Common myeloid progenitor, CD34-positive (primary cell): ENCODE results near the gene CRADD.

Source experiments
- CTCF ChIA-PET: fragments of 350-600 bp; sonication (Branson Sonifier 250); formaldehyde crosslinking; loops from one replicate; lab custom pipeline; 2021; ENCODE audit warnings: antibody characterized with exemption; lab: Charles Lee
- POLR2A ChIA-PET: fragments of 350-600 bp; sonication (Branson Sonifier 250); formaldehyde crosslinking; loops from one replicate; lab custom pipeline; 2021; ENCODE audit warnings: antibody characterized with exemption; lab: Charles Lee
- DNase-seq, 3 donors: peaks; one replicate each; pipeline versions ENCODE4 v3.0.0 to v3.0.0-alpha.2; 2013
- H3K27ac ChIP-seq, 2 experiments: 1 replicate in 1 of 2; 2 replicates in 1 of 2; pipeline ENCODE4 v1.7.0; 2013; ENCODE audit warnings: inconsistent platforms in 2 of 2, low read length in 2 of 2, mild to moderate bottlenecking in 2 of 2, low read depth in 1 of 2, moderate library complexity in 1 of 2; ENCODE audit not compliant: severe bottlenecking in 2 of 2, insufficient read depth in 1 of 2, poor library complexity in 1 of 2
- H3K27me3 ChIP-seq, 5 experiments: replicated peaks in 2 of 5; 1 replicate in 3 of 5; 2 replicates in 2 of 5; pipeline versions ENCODE4 v1.6.1 to v1.7.0; 2013; ENCODE audit warnings: low read length in 4 of 5, mild to moderate bottlenecking in 2 of 5, moderate library complexity in 2 of 5, inconsistent platforms in 1 of 5; ENCODE audit not compliant: insufficient read depth in 5 of 5, control insufficient read depth in 4 of 5
- H3K36me3 ChIP-seq, 4 experiments: 1 replicate in 2 of 4; 2 replicates in 2 of 4; pipeline versions ENCODE4 v1.6.1 to v1.7.0; 2013; ENCODE audit warnings: low read length in 3 of 4, control low read depth in 1 of 4, mild to moderate bottlenecking in 1 of 4; ENCODE audit not compliant: control insufficient read depth in 4 of 4, insufficient read depth in 4 of 4
- H3K4me1 ChIP-seq, 4 experiments: 1 replicate in 3 of 4; 2 replicates in 1 of 4; pipeline versions ENCODE4 v1.6.1 to v1.7.1; 2013; ENCODE audit warnings: low read length in 3 of 4, mild to moderate bottlenecking in 3 of 4, control low read depth in 1 of 4, inconsistent platforms in 1 of 4, moderate library complexity in 1 of 4; ENCODE audit not compliant: control insufficient read depth in 4 of 4, insufficient read depth in 4 of 4; ENCODE audit errors: control extremely low read depth in 1 of 4
- H3K4me3 ChIP-seq, 7 experiments: 1 replicate in 4 of 7; 2 replicates in 3 of 7; pipeline versions ENCODE4 v1.5.1 to v1.7.0; 2013; ENCODE audit warnings: mild to moderate bottlenecking in 7 of 7, low read length in 6 of 7, moderate library complexity in 6 of 7, inconsistent platforms in 2 of 7, low read depth in 2 of 7, control low read depth in 1 of 7; ENCODE audit not compliant: insufficient read depth in 4 of 7, control insufficient read depth in 1 of 7; ENCODE audit errors: extremely low read depth in 1 of 7
- H3K9me3 ChIP-seq, 5 experiments: 1 replicate in 4 of 5; 2 replicates in 1 of 5; pipeline versions ENCODE4 v1.6.1 to v1.7.1; 2013; ENCODE audit warnings: low read length in 4 of 5, mild to moderate bottlenecking in 2 of 5, inconsistent platforms in 1 of 5, low read depth in 1 of 5, moderate library complexity in 1 of 5; ENCODE audit not compliant: control insufficient read depth in 4 of 5, insufficient read depth in 2 of 5; ENCODE audit errors: control extremely low read depth in 1 of 5
- WGBS: methylation state at CpG from one replicate; pipeline ENCODE4 v1.1.5; 2013; ENCODE audit not compliant: insufficient coverage; 5-methylcytosine and 5-hydroxymethylcytosine counted together

Gene CRADD

DNA sequence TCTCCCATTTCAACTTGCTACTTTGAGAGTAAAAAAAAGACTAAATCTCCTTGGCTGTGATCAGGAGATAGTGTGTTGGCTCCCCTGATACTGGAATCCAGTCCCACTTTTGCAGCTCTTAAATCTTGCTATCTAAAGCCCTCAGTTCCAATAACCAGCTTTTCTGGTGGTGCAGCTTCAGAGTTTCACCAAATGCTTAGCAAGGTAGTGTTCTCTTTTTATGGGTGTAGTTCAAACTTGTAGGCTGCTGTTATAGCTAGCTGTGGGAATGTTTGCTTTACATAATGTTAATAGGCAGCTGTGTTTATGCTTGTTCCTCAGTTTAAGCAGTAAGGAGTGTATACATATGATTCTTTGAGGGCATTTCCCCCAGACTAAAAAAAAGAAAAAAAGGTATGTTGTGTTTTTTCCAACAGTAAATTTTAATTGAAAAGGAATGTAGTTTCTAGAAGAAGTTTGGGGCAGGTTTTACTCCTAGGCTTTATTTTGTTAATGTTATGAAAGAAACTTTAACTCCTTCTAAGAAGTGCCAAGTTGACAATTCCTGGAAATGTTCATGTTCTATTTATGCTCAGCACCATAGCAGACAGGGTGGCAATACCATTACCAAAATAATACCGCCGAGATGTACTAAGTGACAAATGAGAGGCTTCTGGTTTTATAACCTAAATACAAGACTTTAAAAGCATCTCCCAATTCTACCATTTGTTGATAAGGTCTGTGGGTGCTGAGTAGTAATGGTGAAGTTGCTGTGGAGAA lies 12.1 kb downstream of the CRADD start:
- WGBS, result no CpG with 5 or more reads among the region's 2 CpGs
- CTCF ChIA-PET, result no interaction called here

DNA sequence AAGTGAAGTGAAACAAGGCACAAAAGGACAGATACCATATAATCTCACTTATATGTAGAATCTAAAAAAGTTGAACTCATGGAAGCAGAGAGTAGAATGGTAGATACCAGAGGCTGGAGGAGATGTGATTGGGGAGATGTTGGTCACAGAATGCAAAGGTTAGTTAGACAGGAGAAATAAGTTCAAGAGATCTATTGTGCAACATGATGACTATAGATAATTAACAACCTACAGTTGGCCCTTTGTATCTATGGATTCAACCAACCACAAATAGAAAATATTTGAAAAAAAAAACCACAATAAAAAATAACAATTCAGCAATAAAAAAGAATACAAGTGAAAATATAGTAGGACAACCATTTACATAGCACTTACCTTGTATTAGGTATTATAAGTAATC lies 19.3 kb downstream of the CRADD start:
- Histone ChIP-seq H3K9me3 (peaks cover 0 to 12% (median under 1%) of the 10 kb centered on the region in 5 experiments), H3K4me3 (no peak overlapping the region), H3K36me3 (no peaks in the 10 kb centered on the region), H3K4me1 (no peaks in the 10 kb centered on the region), H3K27ac (no peak overlapping the region), H3K27me3 (no peaks in the 10 kb centered on the region)
- CTCF ChIA-PET, result no interaction called here
- POLR2A ChIA-PET, result no interaction called here
- no peak for DNase-seq

More for the DNA sequence above, 12.1 kb downstream of the CRADD start:
- H3K4me1 ChIP-seq, result peaks cover 0 to 11% (median 4%) of the 10 kb centered on the region in 4 experiments
- no peaks in the 10 kb centered on the region for H3K36me3 ChIP-seq
- H3K27ac ChIP-seq, result no peak overlapping the region
- no peak for DNase-seq
- H3K9me3 ChIP-seq, result peaks cover 0 to 11% (median 2%) of the 10 kb centered on the region in 5 experiments
- no peak overlapping the region for H3K4me3 ChIP-seq
- no peaks in the 10 kb centered on the region for H3K27me3 ChIP-seq
- POLR2A ChIA-PET, result no interaction called here

DNA sequence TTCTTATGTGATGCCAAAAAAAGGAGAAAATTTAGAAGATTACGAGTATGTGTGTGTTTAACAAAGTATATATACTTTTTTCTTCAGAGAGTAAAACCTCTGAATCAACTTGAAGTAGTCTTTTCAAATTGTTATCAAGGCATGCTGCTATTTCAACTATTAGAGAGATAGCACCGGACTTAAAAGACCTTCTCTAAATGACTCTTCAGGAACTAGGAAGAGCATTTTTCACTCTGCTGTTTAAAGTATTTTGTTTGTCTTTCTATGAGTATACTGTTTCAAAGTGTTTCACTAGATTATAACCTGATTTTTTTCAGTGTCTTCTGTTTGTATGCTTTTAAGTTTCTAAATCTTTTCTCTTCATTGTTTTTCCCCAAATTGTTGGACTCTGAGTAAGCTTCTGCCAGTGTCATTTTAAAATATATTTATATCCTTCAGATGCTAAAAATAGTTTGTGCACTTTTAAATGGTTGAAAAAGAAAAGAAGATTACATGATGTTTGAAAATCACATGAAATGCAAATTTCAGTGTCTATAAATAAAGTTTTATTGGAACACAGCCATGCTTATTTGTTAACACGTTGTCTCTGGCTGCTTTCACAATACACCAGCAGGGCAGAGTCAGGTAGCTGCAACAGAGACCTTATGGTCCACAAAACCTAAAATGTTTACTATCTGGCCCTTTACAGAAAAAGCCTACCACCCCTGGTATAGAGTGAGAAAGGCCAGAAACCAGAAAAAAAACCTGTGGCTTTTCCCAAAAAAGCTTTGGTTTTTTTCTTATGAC lies 21.3 kb downstream of the CRADD start:
- no peak for DNase-seq
- H3K4me3 ChIP-seq, result no peak overlapping the region
- ChIA-PET POLR2A (no interaction called here), CTCF (interaction anchor here (1.2 to 2.0 kb wide), 2 partner anchors 13 to 15 kb away, joined by 3 to 4 read pairs; no protein-coding TSS in a partner anchor)
- no peak overlapping the region for H3K27ac ChIP-seq
- H3K9me3 ChIP-seq, result peaks cover 0 to 8% (median 0%) of the 10 kb centered on the region in 5 experiments
- no CpG with 5 or more reads among the region's 3 CpGs for WGBS
- no peaks in the 10 kb centered on the region for H3K36me3 ChIP-seq
- H3K4me1 ChIP-seq, result no peaks in the 10 kb centered on the region
- no peaks in the 10 kb centered on the region for H3K27me3 ChIP-seq

DNA sequence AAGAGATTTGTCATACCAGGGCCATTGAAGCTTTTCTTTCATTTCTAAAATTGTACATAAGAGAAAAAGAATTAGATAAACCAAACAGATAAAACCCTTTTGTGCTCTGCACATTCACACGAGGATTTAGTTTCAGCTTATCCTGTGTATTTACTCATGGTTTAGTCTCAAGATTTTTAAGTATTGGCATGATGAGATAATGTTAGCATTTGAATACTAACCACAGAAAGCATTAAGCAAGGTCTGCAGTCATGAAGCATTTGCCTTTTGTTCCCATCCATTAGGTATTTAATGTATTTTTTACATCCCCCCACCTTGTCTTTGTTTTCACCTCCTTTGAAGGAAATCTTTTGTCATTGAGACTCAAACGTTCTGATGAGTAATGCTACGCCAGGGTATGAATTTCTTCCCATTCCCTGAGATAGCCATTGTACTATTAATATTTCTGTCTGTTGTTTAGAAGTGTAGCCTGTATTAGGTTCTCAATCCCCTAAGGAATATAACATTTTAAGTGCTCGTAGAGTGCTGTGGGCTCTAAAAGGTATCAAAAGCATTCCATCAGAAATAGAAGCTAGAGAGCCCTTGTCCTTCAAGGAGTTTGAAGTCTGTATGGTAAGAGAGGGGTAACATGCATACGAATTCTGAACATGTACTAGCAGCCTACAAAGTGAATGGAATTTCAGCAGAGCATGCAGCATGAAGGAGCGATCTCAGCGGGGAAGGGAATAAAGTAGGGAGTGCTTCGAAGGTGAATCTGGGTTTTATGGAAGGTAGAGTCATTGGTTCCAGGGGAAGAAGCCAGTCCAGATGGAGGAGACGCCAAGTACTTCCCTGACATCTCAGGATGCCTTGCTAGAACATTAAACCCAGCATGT lies 22.3 kb downstream of the CRADD start:
- H3K36me3 ChIP-seq, result no peaks in the 10 kb centered on the region
- ChIA-PET POLR2A (interaction anchor here (0.7 kb wide), 1 partner anchor 770 kb away, joined by 3 read pairs; the partner anchor contains the start of gene EEA1), CTCF (interaction anchor here (1.2 to 2.0 kb wide), 2 partner anchors 14 to 16 kb away, joined by 3 to 4 read pairs; no protein-coding TSS in a partner anchor)
- DNase-seq, result no peak
- H3K4me1 ChIP-seq, result no peaks in the 10 kb centered on the region
- H3K4me3 ChIP-seq, result no peak overlapping the region
- H3K27ac ChIP-seq, result no peak overlapping the region
- 97% methylated on average over 6 of the region's 9 CpGs for WGBS
- H3K27me3 ChIP-seq, result no peaks in the 10 kb centered on the region
- H3K9me3 ChIP-seq, result no peaks in the 10 kb centered on the region

DNA sequence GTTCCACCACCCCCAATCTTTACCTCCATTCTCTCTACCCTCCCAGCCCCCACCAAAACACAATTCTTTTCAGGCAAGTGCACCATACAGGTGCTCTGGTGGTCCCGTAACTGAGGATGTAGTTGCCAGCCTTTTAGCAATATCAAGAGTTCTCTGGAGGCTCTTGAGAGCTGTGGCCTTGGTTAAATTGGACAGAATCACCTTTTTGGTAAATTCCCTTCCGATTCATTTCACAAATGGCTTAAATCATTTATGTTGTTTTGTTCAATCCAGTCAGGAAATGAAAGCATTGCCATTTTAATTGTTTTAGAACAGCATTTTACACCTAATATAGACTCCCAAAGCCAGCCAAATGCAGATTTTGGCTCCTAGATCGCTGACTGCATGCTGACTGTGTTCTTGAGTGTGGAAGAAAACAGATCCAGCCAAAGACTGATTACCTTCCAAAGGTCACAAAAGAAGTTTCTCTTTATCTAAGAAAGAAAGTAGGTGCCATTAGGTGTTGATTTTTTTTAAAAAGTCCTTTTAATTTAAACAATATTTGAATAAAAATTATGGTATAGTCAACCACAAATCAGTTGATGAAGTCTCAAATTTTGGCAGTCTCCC lies 25.6 kb downstream of the CRADD start:
- H3K4me3 ChIP-seq, result no peak overlapping the region
- DNase-seq, result no peak
- ChIA-PET POLR2A (no interaction called here), CTCF (no interaction called here)
- H3K9me3 ChIP-seq, result no peaks in the 10 kb centered on the region
- H3K4me1 ChIP-seq, result no peaks in the 10 kb centered on the region
- H3K27ac ChIP-seq, result no peak overlapping the region
- no peaks in the 10 kb centered on the region for H3K36me3 ChIP-seq
- no peaks in the 10 kb centered on the region for H3K27me3 ChIP-seq
- WGBS, result 100% methylated on average over 2 of the region's 3 CpGs

DNA sequence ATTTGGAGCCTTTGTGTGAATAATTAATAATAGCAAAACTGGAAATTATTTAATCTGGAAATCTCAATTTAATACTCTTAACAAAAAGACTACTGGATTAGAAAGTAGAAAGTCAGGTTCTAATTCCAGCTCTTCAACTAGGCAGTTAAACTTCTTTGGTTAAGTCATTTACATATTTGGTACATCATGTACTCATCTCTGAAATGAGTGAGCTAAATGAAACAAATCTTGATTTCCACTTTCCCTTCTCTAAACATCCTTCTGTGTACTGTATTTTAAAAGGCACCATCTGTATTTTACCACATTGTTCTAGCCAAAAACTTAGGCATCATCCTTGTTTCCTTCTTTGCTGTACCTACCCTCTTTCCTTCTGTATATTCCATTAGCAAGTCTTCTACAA lies 26.9 kb downstream of the CRADD start:
- Histone ChIP-seq H3K27ac (no peak overlapping the region), H3K9me3 (no peaks in the 10 kb centered on the region), H3K27me3 (no peaks in the 10 kb centered on the region), H3K4me3 (no peak overlapping the region), H3K36me3 (no peaks in the 10 kb centered on the region), H3K4me1 (no peaks in the 10 kb centered on the region)
- POLR2A ChIA-PET, result no interaction called here
- no peak for DNase-seq
- CTCF ChIA-PET, result interaction anchor here (2.9 kb wide), 1 partner anchor 37 kb away, joined by 7 read pairs; no protein-coding TSS in a partner anchor
